Cardiac septum (tissue), 1 donor: ENCODE measurements around the gene CYP17A1. TPM values are rescaled to one million over a fixed set of nuclear protein-coding genes. Genes with fewer than 3 reads are reported as not detected.

Experiments used
- DNase-seq: peaks from one replicate; pipeline ENCODE4 v3.0.0-alpha.2; 2020; ENCODE audit warnings: low spot score
- intact Hi-C: fragments of 100-400 bp; cut with DNase I; formaldehyde crosslinking; loops from one replicate; pipeline ENCODE4 v1.14.0; 2022
- total RNA-seq: library from RNA; stranded (reverse); fragmentation: NEBNext Ultra II Directional; extraction: Animal tissue kit (Norgen Biotek cat#: 25700); gene quantifications from one replicate; pipeline ENCODE4 v1.2.1, GENCODE V29; 2021
- donor health status: DM: no; HTN: no; CAD: no.

The CYP17A1 gene
- total RNA-seq, 1 donor from 2014 or later: not detected

DNA sequence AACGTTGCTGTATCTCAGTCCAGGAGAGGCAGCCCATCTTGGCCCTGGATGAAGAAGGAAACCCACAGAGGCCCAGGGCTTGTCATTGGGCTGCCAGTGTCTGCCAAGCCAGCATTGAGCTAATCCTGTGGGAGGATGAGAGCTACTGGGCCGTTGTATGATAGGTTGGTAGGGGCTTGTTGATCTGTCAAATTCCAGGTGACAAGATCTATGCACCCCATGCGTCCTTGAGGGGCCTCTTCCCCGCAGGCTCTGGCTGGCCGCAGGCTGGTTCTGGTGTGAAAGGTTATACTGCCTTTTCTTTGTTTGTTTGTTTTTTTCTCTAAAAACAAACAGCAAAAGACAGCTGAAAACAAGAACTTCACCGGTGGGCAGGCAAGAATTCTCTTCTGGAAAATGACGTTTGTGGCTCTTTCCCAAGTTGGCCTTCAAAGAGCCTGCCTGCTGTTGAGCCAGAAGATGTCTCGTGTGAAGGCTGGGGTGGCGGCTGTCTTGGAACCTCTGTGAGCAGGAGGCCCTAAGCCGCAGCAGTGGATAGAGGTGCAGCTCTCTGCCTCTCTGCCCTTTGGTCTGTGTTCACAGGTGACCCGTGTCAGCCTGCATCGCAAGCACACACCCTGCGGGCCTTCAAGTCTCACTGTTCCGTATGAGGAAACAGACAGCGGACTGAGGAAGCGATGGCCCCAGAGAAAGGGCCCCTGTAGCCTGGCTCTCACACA is 23.3 kb downstream of the CYP17A1 start:
- DNase-seq: no peak
- intact Hi-C loops: loop anchor here (2.0 kb wide), 1 partner anchor 39 kb away; no protein-coding TSS in a partner anchor

DNA sequence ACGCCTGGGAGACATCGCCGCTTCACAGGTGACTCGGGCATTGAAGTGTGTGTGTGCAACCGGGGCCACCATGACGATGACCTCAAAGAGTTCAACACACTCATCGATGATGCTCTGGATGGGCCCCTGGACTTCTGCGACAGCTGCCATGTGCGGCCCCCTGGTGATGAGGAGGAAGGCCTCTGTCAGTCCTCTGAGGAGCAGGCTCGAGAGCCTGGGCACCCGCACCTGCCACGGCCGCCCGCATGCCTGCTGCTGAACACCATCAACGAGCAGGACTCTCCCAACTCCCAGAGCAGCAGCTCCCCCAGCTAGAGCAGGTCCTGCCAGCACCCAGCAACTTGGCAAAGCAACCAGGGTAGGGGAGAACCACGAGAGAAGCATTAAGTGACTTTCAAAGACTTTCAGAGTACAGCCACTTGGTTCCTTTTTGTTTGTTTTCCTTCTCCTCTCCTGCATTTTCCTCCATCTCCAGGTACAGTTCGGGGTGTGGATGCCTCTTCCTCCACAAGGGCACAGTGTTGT is 24.1 kb downstream of the CYP17A1 start:
- intact Hi-C loops: no loop called here
- DNase-seq: no peak

DNA sequence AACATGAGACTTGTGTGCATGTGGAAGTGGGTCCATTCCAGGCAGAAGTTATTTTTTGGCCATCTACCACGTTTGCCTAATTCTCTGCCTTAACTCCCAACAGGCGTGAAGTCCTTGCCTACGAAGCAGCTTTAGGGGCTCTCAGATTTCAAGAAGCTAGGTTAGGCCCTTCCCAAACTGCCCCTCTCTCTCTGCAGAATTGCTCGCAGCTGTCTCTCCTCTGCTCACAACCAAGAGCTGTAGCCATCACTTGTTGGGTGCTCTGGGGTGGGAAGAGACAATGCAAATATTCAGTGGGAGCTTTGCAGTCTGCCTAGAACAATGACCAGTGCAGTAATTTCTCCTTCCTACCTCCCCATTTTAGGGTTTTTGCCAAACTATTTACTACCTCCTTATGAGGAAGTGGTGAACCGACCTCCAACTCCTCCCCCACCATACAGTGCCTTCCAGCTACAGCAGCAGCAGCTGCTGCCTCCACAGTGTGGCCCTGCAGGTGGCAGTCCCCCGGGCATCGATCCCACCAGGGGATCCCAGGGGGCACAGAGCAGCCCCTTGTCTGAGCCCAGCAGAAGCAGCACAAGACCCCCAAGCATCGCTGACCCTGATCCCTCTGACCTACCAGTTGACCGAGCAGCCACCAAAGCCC is 24.9 kb downstream of the CYP17A1 start:
- DNase-seq: no peak
- intact Hi-C loops: no loop called here

DNA sequence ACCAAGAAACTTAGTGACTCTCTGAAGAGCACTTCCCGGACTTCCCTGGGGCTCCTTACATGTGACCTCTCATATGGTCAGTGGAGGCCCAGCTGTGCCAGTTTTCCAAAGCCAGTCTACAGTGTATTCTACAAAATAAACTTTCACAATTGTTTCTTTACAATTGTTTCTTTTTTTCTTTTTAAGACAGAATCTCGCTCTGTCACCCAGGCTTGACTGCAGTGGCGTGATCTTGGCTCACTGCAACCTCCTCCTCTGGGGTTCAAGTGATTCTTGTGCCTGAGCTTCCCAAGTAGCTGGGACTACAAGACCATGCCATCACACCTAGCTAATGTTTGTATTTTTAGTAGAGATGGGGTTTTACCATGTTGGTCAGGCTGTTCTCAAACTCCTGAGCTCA is 25.9 kb downstream of the CYP17A1 start:
- no peak for DNase-seq
- intact Hi-C loops: no loop called here

DNA sequence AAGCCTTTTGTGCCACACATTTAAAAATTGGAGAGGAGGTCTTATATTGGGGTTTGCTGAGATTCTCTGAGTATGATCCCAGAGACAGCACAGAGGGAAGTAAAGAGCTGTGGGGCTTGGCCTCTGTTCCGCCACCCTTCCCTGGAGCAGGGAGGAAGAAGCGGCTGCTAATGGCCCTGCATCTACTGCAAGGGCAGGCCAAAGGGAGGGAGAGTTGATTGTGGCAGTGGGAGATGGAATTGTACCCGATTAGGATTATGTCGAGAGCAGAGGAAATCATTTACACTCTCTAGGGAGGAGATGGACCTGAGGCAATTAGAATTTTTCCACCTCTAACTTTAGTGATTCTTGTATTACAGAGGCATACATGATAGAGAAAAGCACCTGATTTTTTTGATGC is 28.8 kb downstream of the CYP17A1 start:
- intact Hi-C loops: no loop called here
- no peak for DNase-seq

DNA sequence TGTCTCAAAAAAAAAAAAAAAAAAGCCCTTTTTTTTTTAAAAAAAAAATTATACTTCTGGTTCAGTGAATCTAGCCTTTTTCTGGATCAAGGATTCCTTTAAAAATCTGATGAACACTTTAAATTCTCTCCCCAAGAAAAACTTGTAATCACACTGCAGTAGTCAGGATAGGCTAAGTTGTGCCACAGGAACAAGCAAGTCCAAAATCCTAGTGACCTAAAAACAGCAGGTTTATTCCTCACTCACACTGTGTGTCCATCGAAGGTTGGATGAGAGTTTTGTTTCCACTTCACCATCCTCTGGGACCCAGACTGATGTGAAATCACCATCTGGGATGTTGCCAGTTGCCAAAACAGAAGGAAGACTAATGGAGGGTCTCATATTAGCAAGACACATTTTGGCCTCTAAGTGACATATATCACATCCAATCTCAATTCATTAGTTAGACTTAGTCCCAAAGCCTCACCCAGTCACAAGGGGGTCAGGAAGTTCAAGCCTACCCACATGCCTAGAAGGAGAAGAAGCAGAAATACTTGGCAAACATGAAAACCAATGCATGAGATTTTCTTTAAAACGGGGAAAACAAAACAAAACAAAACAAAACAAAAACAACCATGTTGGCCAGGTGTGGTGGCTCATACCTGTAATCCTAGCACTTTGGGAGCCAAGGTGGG is 32.7 kb downstream of the CYP17A1 start:
- no peak for DNase-seq
- intact Hi-C loops: no loop called here

DNA sequence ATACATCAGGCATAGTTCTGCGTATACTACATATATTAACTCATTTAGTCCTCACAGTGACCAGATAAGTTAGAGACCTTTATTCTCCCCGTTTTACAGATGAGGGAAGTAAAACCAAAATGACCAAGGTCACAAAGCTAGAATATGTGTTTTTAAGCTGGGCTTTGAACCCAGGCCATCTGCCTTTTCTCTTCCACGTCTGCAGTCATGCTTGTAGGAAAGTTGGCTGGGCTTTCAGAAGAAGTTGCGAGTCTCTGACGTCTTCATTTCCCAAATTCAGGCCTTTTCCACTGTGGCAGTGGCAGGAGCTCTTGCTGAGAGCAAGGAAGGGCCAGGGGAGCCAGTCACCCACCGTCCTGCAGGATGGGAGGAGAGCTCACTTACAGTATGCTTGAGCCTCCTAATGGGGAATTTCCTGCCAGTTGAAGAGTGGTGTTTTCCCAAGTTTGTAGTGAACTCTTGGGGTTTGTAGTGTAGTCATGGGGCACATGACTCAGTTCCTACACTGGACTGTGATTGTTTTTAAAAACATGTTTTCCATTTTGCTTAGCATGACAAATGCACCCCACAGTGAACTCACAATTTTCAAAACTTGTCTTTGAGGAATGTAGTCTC is 34.2 kb downstream of the CYP17A1 start:
- no peak for DNase-seq

DNA sequence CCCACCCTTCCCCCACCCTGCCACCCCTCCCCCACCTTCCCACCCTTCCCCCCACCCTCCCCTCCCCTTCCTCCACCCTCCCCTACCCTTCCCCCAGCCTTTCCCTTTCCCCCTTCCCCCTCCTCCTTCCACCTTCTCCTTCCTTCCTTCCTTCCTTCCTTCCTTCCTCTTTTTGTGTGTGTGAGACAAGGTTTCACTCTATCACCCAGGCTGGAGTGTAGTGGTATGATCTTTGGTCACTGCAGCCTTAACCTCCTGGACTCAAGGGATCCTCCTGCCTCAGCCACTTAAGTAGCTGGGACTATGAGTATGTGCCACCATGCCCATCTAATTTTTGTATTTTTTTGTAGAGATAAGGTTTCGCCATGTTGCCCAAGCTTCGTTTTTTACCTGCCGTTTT is 35.2 kb downstream of the CYP17A1 start:
- intact Hi-C loops: loop anchor here (2.0 kb wide), 1 partner anchor 51 kb away; no protein-coding TSS in a partner anchor
- no peak for DNase-seq

More for the DNA sequence above, 34.2 kb downstream of the CYP17A1 start:
- intact Hi-C loops: no loop called here

DNA sequence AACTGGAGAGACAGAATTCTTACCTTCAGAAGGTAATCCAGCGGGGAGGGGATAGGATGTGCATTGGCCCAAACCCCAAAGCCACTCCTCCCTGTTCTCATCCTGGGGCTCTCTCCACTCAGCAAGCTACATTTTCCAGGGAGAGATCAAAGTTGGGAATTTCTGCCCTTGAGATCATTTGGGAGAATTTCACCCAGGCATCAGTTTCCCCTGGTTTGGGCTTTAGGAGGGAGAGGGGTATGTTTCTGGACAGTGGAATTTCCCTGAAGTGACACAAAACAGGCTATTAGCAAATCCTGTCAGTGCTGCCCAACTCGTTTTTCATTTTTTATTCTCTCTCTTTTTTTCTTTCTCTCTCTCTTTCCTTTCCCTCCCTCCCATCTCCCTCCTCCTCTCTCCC is 35.7 kb downstream of the CYP17A1 start:
- intact Hi-C loops: loop anchor here (2.0 kb wide), 1 partner anchor 51 kb away; no protein-coding TSS in a partner anchor
- no peak for DNase-seq

DNA sequence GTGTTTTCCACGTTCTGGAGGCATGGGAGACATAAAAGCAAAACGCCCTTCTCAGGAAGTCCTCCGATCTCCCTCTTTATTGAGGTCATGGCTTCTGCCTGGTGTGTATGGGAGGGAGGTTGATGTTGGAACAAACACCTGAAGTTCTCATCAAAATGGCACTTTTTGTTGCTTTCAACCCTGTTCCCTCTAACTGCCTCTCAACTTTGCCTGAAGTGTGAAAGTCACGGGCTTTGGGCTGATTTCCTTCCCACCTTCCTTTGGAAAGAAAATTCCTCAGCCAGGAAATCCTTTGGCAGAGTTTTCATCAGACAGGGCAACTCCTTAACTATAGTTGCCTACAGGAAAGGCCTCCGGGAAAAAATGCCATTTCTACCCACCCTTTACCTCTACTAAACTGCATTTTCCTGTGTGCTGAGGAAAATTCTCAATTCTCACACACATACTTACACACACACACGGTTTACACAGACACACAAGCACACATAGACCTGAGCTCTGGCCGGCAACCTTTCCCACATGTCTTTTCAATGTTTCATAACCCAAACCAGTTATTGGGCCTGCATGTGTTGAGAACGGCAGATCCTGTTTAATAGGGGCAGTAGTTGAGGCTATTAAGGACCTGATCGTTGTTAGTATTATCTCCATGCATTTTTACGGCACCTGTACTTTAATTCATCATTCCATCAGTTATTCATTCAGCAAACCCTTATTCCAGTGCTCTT is 36.4 kb downstream of the CYP17A1 start:
- intact Hi-C loops: loop anchor here (2.0 kb wide), 1 partner anchor 50 kb away; no protein-coding TSS in a partner anchor
- no peak for DNase-seq

DNA sequence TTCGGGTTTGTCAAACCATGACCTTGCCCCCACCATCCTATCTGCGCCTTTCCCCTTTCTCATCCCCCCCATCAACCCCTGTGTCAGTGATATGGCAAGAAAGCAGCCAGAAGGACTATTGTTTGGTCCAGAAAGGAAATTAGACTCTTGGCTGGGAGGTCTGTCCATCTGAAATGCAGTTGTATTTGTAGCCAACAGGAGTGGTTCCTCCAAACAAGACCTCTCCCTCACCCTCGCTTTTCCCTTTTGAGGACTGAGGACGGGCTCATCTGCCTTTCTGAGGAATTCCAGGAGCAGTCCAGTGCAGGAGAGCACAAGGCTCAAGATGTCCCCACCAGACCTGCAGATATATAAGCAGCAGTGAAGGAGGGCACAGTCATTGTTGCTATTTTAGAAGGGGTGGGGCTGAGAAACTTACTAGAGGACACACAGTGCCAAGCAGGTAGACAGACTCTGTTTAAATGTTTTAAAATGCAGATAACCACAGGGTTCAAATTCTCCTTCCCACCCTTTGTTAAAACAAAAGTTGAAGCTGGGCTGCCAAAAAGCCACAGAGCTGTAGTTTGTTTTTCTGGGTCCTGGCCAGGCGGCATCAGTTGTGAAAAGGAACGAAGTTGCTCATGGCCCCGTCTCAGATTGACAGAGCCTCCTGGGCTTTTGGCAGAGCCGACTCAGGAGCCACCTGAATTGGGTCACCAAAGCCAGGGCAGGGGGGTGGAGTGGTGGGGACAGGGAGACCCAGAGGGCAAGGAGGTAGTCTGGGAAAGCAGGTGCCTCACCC is 37.3 kb downstream of the CYP17A1 start:
- intact Hi-C loops: loop anchor here (2.0 kb wide), 1 partner anchor 49 kb away; no protein-coding TSS in a partner anchor
- DNase-seq: no peak

DNA sequence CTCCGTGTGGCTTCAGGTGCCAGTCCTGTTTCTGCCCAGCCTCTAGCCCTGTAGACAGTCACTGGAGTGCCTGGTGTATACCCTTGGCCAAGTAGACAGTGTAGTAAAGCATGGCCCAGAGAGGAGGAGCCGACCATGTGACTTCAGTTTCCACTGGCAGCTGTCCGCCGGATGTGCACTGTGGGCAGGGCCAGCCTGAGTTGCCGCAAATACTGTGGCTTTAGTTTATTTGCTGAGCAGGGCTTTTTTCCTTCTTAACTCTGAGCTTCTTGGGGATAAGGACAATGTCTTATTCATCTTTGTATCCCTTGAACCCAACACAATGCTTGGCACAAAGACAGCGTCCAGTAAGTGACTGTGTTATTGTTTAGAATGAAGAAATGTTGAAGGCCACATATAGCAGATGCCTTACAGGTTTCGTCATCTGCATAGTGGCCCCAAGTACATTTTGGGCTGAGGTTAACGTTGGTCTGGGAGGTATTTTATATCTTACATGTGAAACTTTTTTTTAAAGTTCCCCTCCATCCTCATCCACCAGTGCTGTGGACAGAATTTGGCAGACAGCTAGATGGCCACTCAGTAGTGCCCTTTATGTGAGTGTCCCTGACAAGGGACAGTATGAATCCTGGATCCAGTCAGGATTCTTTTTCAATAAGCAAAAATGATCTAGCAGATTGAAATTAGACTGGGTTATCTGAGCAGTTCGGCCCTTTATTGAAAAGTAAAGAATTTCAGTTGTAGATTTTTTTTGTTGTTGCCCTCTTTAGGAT is 40.6 kb downstream of the CYP17A1 start:
- intact Hi-C loops: loop anchor here (2.0 kb wide), 1 partner anchor 20 kb away; no protein-coding TSS in a partner anchor
- peak; percentile 96 for DNase-seq

DNA sequence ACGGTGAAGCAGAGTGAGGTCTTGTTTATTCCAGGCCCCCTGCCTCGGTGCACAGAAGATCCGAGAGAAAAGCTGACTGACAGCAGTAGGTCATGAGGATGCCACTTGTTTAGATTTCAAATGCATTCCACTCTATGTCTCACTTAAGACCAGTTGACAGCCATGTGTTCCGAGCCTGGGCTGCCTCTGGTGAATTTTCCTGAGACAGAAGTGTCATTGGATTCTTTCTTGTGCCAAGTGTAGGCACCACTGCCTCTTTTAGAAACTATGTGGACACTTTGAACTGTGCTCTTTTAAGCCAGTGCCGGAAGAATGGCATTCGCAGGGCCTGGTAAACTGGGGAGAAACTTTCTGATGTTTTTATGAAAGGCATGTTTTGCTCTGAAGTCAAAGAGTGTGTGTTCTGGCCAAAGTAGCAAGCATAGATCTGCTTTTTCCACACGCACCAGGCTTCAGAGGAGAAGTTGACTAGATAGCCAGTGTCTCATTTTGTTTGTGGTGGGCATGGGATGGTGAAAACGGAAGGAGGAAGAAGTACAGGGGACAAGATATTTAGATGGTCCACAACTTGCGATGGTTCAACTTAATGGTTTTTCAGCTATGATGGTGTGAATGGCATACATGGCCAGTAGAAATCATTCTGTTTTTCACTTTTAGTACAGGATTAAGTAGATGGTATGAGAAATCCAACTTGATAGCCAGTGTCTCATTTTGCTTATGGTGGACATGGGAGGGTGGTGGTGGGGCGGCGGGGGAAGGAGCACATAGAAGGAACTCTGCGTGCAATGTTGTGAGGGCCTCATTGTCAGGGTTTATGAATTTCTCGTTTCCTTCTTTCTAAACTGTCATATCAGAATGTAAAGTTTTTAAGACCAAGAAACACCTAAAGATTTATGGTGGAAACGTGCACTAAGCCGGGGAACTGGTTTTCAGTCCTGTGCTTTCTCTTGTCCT is 41.5 kb downstream of the CYP17A1 start:
- intact Hi-C loops: loop anchor here (2.0 kb wide), 1 partner anchor 19 kb away; no protein-coding TSS in a partner anchor
- DNase-seq: no peak

DNA sequence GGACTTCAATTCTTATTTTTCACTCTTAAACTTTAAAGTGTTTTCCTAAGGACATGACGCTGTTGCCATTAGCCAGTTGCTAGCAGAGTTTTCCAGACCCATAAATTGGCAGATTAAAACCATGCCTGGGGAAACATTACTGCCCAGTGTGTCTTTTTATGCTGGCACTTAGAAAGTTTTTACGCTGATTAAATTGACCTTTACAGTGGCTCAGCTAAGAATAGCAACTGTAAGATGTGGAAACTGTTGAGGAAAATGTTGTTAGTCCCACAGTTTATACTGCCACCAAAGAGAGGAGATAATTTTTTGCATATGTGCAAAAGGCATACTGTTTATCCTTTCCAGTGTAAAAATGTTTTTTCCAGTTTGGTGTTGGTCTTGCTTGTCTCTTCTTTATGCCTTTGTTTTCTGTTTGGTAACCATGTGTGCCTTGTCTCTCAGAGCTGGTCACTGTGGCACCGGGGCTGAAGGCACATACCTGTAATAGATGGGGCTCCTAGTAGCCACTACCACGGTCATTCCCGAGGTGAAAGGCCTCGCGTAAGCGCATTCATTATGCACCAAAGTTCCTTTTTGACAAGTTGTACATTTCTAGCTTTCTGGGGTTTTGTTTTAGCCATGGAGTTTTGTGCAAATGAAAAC is 45.3 kb downstream of the CYP17A1 start:
- intact Hi-C loops: no loop called here

DNA sequence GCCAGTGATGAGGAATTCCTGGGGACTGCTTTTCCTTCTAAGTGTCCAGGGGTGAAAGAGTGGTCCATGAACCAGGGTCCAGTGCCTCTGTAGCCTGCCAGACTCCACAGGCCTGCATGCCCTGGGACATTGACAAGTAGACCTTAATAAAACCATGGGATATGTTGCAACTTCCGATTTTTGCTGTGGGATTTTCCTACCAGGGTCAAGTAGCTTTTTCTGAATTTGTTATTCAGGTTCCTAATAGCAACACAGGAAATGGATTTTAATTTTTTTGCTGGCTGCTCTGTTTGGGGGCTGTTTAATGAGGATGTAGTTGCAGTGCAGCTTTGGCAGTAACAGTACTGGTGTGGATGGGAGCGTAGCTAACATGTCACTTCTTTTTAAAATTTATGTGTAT is 51.4 kb downstream of the CYP17A1 start:
- DNase-seq: no peak
- intact Hi-C loops: no loop called here

More for the DNA sequence above, 45.3 kb downstream of the CYP17A1 start:
- no peak for DNase-seq

DNA sequence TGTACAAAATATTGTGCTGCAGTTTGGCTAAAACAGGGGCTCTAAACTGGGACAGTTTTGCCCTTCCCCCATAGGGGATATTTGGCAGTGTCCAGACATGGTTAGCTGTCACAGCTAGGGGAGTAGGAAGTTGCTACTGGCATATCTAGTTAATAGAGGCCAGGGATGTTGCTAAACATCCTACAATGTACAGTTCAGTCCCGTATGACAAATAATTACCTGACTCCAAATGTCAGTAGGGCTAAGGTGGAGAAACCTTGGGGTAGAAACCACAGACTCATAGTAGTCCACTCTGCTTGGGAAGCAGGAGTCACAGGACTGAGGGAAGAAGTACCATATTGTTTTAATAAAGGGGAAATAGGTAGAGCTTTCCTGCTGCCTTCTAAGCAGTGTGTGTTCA is 53.6 kb downstream of the CYP17A1 start:
- intact Hi-C loops: no loop called here
- DNase-seq: no peak
